Forelimb muscle (tissue), 1 donor: Measurements from ENCODE around the gene KSR1. TPM values are rescaled to one million over a fixed set of nuclear protein-coding genes. Genes with fewer than 3 reads are reported as not detected.
"Not testable (repeated sequence)": the region's sequence is repeated elsewhere in the genome, so short reads cannot be mapped to it uniquely, and the experiment has no call there.

ENCODE experiments used
- DNase-seq: peaks from one replicate; pipeline ENCODE4 v3.0.0-alpha.2; 2013; ENCODE audit warnings: low read depth
- polyA plus RNA-seq: library from polyadenylated mRNA; unstranded; fragments of 120-200 nt; gene quantifications from one replicate; pipeline ENCODE4 v1.2.1, GENCODE V29; 2013; ENCODE audit not compliant: insufficient read length

The KSR1 gene
- polyA plus RNA-seq, 1 donor = 104 TPM

DNA sequence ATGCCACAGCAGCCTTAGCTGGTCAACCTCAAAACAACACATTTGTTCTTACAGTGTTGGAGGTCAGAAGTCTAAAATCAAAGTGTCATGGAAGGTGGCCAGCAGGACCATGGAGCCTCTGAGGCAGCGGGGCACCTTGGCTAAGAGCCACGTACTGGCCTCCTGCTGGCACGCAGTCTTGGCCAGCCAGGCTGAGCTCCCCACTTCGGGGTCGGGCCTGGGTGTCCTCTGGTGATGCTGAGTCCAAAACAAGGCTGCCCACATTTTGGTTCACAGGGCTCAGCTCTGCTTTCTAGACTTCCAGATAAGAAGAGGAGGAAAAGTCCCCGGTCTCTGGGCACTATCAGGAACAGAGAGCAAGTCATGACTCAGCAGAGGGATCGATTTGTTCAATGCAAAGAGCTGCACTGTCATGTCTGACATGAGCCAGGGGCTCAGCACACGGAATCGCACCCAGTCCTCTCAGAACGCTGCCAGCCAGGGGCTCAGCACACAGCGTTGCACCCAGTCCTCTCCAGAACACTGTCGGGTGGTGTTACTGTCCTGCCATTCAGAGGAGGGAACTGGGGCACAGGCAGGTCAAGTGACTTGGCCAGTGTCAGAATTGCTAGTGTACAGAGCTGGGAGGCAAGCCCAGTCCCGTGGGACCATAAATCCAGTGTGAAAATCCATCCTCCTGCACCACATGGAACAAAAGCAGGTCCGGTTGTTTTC lies 177.2 kb downstream of the KSR1 start:
- DNase-seq = no peak

- no peak for DNase-seq
These were observed 177.7 kb downstream of the KSR1 start for GRCh38 chr17:27634026-27634335.

DNA sequence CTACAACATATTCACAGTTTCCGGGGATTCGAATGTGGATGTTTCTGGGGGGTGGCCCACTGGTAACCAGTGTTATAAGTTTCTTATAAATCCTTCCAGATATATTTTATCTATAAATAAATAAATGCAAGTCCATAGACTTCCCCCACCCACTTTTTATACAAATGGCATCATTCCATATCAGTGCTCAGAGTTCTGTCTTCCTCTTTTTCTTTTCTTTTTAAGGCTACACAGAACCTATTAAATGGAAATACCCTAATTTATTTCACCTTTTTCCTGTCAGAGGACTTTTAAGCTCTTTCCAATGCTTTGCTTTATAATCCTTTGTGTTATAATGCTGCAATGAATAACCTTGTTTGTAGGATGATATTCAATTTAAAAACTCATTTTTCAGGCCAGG lies 178.5 kb downstream of the KSR1 start:
- no peak for DNase-seq

GRCh38 chr17:27635275-27635823 lies 179.1 kb downstream of the KSR1 start:
- DNase-seq = no peak

GRCh38 chr17:27636005-27636520 lies 179.8 kb downstream of the KSR1 start:
- not testable (repeated sequence) for DNase-seq

GRCh38 chr17:27637818-27638217 lies 181.6 kb downstream of the KSR1 start:
- DNase-seq = not testable (repeated sequence)

- not testable (repeated sequence) for DNase-seq
These were observed 182.2 kb downstream of the KSR1 start for GRCh38 chr17:27638415-27638914.

DNA sequence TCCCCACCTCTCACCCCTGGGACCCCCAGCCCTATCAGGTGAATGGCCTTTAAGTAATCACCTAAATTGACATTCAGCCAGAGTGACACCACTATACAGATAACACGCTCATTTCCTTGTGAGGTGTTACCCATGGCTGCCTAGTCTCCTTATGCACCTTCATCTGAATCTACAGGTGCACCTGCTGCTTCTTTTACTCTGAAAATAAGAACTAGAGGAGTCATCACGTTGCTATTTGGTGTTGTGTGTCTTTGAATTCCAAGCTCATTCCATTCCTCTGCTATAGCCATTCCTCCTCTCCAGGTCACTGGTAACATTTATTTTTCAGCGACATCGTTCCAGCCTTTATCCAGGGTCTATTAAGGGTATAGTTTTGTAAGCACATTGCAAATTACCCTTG lies 184.5 kb downstream of the KSR1 start:
- no peak for DNase-seq

- DNase-seq = no peak
These were observed 188.3 kb downstream of the KSR1 start for GRCh38 chr17:27644586-27644985.

DNA sequence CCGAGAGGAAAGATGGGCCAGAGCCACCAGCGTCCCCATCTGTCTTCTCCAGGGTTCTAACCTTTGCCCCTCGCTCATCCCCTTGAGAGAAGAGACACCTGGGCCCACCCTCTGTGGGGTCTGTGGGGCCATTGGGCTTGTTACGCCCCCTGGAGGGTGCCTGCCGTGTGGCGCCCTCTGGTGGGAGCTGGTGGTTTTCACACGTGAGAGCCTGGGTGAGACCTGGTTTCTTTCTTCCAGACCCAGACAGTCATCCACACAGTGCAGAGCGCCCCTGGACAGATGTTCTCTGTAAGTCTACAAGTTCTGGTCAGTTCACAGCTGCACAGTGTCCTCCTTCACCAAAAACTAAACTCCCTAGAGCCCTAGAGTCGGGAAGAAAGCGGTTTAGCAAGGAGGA lies 189.4 kb downstream of the KSR1 start:
- not testable (repeated sequence) for DNase-seq

DNA sequence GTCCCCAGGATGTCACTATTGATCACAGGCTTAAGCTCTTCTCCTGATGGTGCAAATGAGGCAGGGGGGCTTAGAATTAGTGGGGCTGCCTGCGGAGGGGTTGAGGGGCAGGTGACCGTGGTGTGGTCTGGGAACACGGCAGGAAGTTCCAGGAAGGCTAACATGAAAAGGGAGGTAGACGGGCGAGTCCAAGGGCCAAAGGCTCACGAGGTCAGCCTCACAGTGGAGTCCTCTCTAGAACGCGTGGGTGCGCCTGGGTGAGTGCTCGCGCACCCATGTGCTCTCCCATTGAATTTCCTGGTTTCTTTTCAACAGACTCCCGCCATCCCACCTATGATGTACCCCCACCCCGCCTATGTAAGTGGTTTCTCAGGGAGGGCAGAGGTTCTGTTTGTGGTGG lies 190.0 kb downstream of the KSR1 start:
- DNase-seq = no peak

- no peak for DNase-seq
These were observed 191.5 kb downstream of the KSR1 start for GRCh38 chr17:27647765-27648164.

DNA sequence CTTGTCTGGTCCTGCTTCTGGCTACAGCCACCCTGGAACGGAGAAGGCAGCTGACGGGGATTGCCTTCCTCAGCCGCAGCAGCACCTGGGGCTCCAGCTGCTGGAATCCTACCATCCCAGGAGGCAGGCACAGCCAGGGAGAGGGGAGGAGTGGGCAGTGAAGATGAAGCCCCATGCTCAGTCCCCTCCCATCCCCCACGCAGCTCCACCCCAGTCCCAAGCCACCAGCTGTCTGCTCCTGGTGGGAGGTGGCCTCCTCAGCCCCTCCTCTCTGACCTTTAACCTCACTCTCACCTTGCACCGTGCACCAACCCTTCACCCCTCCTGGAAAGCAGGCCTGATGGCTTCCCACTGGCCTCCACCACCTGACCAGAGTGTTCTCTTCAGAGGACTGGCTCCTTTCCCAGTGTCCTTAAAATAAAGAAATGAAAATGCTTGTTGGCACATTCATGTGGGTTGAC lies 192.9 kb downstream of the KSR1 start:
- not testable (repeated sequence) for DNase-seq

DNA sequence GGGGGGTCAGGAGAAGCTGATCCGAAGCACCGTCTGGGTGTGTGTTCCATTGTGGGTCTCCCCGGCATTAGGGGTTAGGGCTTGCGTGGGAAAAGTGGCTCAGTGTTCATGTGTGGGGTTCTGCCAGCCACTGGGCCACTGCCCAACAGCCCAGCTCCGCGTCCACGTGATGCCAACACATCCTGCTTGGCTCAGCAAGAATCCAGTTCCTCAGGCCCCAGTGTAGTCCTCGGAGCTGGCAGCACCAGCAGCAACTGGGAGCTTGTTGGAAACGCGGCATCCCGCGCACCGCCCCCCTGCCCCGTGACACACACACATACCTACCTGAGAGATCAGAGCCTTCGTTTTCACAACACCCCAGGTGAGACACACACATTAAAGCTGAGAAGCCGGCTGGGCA lies 193.7 kb downstream of the KSR1 start:
- no peak for DNase-seq

GRCh38 chr17:27650836-27651235 lies 194.6 kb downstream of the KSR1 start:
- no peak for DNase-seq

GRCh38 chr17:27651411-27652345 lies 195.4 kb downstream of the KSR1 start:
- no peak for DNase-seq

- not testable (repeated sequence) for DNase-seq
These were observed 197.3 kb downstream of the KSR1 start for GRCh38 chr17:27653449-27653971.

- DNase-seq = no peak
These were observed 197.9 kb downstream of the KSR1 start for GRCh38 chr17:27654136-27654535.

GRCh38 chr17:27654654-27655524 lies 198.6 kb downstream of the KSR1 start:
- DNase-seq = no peak

DNA sequence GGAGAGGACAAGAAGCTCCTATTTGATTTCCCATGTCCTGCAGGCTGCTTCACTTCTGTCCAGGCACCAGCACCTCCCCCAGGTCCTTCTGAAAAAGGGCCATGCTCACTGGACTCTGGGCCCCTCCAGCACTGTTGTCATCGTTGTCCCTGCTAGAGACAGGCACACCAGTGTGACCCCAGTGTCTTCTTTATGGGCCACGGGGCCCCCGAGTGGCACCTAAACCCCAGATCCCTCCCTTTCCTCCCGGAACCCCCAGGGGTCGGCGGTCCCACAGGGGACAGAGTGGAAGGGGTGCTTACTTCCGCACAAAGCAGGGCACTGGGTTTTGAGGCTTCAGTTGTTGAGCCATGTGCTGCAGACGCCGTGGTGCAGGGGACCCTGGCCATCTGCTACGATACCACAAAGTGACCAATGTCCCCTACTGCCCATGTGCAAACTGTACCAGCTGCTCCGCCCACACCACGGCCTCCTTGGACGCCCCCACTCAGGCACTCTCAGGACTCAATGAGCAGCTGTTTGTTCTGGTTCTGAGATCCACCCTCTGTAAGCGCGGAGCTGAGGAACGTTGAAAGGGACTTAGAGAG lies 199.4 kb downstream of the KSR1 start:
- not testable (repeated sequence) for DNase-seq
